Measurements from ENCODE around the gene AATF. TPM values are rescaled to one million over a fixed set of nuclear protein-coding genes. Genes with fewer than 3 reads are reported as not detected.

The AATF gene
- total and polyA plus RNA-seq, 2 donors from 2014 or later: 36.8 to 50.4 TPM

DNA sequence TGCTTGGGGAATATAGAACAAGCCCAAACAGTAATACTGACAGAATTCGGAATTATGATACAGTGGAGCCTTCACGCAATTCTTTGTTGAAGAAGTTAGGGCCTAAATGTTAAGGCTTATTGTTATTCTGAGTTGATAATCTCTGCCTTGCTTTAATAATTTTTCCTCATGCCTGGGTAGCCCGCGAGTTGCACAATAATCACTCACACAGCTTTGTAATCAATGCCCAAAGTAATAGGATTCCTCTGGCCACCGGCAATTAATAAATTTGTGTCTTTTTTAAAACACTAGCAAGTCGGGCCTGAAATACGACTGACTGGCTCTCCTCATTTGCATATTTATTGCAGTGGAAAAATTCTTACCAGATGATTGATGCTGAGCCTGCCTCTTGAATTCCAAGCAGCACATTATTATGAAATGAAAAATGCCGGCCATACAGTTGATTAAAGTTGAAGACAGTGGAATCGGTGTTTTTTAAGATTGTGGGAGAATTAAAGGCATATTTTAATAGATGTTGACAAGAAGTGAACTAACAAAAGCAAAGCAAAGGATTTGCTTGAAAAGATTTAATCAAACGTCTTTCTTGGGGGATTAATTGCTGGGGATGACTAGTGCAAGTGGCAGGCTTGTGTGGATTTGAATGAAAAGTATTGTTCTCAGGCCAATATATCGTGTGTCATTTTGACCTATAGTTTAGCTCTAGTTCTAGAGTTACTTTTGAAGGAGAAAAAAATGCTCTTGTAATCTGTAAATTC lies 30.2 kb downstream of the AATF start:
- Histone ChIP-seq H3K36me3 (ENCODE audit: control insufficient read depth in 2 of 3, insufficient read depth in 3 of 3, low read length in 3 of 3) (no peaks in the 10 kb centered on the region), H3K9me3 (ENCODE audit: control insufficient read depth in 2 of 3, insufficient read depth in 1 of 3, low read length in 3 of 3) (no peaks in the 10 kb centered on the region), H3K27me3 (ENCODE audit: control insufficient read depth, insufficient read depth, low read length) (no peaks in the 10 kb centered on the region), H3K4me3 (ENCODE audit: low read length in 3 of 3) (no peak overlapping the region), H3K9ac (ENCODE audit: low read length in 3 of 3) (no peak overlapping the region), H3K4me1 (ENCODE audit: control insufficient read depth in 2 of 3, insufficient read depth in 2 of 3, low read depth in 1 of 3, low read length in 3 of 3) (peaks cover 2 to 5% (median 2%) of the 10 kb centered on the region in 3 donors), H3K27ac (ENCODE audit: low read depth in 2 of 2, low read length in 2 of 2) (no peak overlapping the region)
- intact Hi-C loops (cut with DNase I): no loop called here
- DNase-seq (peak in 2 of 5 donors; percentile 32 to 46), FAIRE-seq (no peak)
- no peak for TF ChIP-seq CTCF (IDR thresholded peaks at IDR 0.05; ENCODE audit: borderline replicate concordance, extremely low read depth, insufficient read depth)

DNA sequence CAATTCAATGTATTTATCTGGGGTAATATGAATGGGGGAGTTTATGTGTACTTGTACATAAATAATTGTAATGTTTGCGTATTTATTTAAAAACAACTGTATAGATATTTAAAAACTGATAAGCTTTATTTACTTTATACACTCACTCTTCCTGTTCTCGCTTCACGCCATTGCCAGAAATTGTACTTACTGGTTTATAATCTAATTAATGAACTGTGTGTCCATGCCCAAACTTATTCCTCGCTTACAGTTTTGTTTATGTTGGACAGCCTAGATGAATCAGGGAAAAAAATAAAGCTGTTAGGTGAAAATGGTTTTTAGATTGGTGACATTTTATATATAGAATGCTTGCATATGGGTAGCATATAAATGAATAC lies 30.8 kb downstream of the AATF start:
- Histone ChIP-seq H3K9ac (ENCODE audit: low read length in 3 of 3) (no peak overlapping the region), H3K27ac (ENCODE audit: low read depth in 2 of 2, low read length in 2 of 2) (no peak overlapping the region), H3K36me3 (ENCODE audit: control insufficient read depth in 2 of 3, insufficient read depth in 3 of 3, low read length in 3 of 3) (no peaks in the 10 kb centered on the region), H3K27me3 (ENCODE audit: control insufficient read depth, insufficient read depth, low read length) (no peaks in the 10 kb centered on the region), H3K9me3 (ENCODE audit: control insufficient read depth in 2 of 3, insufficient read depth in 1 of 3, low read length in 3 of 3) (no peaks in the 10 kb centered on the region), H3K4me1 (ENCODE audit: control insufficient read depth in 2 of 3, insufficient read depth in 2 of 3, low read depth in 1 of 3, low read length in 3 of 3) (peaks cover 2 to 5% (median 2%) of the 10 kb centered on the region in 3 donors), H3K4me3 (ENCODE audit: low read length in 3 of 3) (no peak overlapping the region)
- DNase-seq (peak in 1 of 5 donors; percentile 7), FAIRE-seq (no peak)
- intact Hi-C loops (cut with DNase I): no loop called here
- no peak for TF ChIP-seq CTCF (IDR thresholded peaks at IDR 0.05; ENCODE audit: borderline replicate concordance, extremely low read depth, insufficient read depth)

DNA sequence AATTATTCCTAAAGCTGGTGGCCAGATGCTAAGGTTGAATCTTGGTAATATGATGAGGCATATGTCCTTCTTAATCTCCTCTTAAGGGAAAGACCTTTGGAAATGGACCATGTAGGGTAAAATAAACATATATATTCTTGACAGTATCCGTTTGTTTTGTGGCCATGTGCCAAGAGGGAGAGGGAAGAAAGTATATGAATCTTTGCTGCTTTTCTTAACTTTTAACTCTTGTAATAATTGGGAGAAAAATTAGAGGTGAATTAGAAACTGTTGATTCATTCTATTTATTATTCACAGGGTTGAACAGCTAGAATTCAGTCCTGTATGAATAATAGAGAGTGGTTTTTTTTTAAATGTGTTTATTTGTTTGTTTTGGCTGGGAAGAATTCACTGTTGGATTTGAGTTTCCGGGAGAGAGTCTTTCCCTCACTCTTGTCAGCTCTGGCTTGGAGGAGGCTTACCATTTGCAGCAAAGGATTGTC lies 31.6 kb downstream of the AATF start:
- Histone ChIP-seq H3K36me3 (ENCODE audit: control insufficient read depth in 2 of 3, insufficient read depth in 3 of 3, low read length in 3 of 3) (no peaks in the 10 kb centered on the region), H3K9ac (ENCODE audit: low read length in 3 of 3) (no peak overlapping the region), H3K4me1 (ENCODE audit: control insufficient read depth in 2 of 3, insufficient read depth in 2 of 3, low read depth in 1 of 3, low read length in 3 of 3) (peaks cover 2 to 5% (median 2%) of the 10 kb centered on the region in 3 donors), H3K9me3 (ENCODE audit: control insufficient read depth in 2 of 3, insufficient read depth in 1 of 3, low read length in 3 of 3) (no peaks in the 10 kb centered on the region), H3K27me3 (ENCODE audit: control insufficient read depth, insufficient read depth, low read length) (no peaks in the 10 kb centered on the region), H3K4me3 (ENCODE audit: low read length in 3 of 3) (no peak overlapping the region), H3K27ac (ENCODE audit: low read depth in 2 of 2, low read length in 2 of 2) (no peak overlapping the region)
- FAIRE-seq (no peak), DNase-seq (peak in 2 of 5 donors; percentile 36 to 49)
- TF ChIP-seq CTCF (IDR thresholded peaks at IDR 0.05; ENCODE audit: borderline replicate concordance, extremely low read depth, insufficient read depth): no peak
- intact Hi-C loops (cut with DNase I): no loop called here

Measured in kidney (tissue), 14 donors.